HCT116 (cell line): ENCODE measurements around the gene TMCC1.

Experiments used
- ATF3 ChIP-seq: IDR thresholded peaks from 2 replicates; pipeline ENCODE4 v1.6.1; 2012
- EZH2phosphoT487 ChIP-seq: fragments of 200-600 bp; IDR thresholded peaks from 2 replicates; pipeline ENCODE4 v1.6.1; 2018; ENCODE audit warnings: antibody characterized with exemption, borderline replicate concordance
- POLR2A ChIP-seq: IDR thresholded peaks from 2 replicates; pipeline ENCODE4 v1.7.0; 2011; ENCODE audit warnings: borderline replicate concordance; ENCODE audit not compliant: insufficient read depth, insufficient read length; ENCODE audit errors: extremely low read depth
- YY1 ChIP-seq: IDR thresholded peaks from 2 replicates; pipeline ENCODE4 v1.6.1; 2011; ENCODE audit warnings: low read length, low read depth, moderate library complexity, mild to moderate bottlenecking; ENCODE audit not compliant: insufficient replicate concordance; ENCODE audit errors: extremely low read depth
- ZFX ChIP-seq: fragments of 450-650 bp; IDR thresholded peaks from 2 replicates; pipeline ENCODE4 v1.6.1; 2017
- TF ChIP-seq, protein P1 (sequence below), 3 experiments: fragments of 200-600 bp in 1 of 3; sonication (generic) in 1 of 3; IDR thresholded peaks in 2 of 3; conservative IDR thresholded peaks in 1 of 3; 2 replicates each; pipeline ENCODE4 v1.5.1; 2012 to 2017; ENCODE audit warnings: low read depth in 2 of 3, low read length in 2 of 3, antibody characterized with exemption in 1 of 3, borderline replicate concordance in 1 of 3, control low read depth in 1 of 3, mild to moderate bottlenecking in 1 of 3, mixed read lengths in 1 of 3, mixed run types in 1 of 3, moderate library complexity in 1 of 3; ENCODE audit not compliant: insufficient read depth in 1 of 3
- TF ChIP-seq, protein P2 (sequence below): IDR thresholded peaks from 2 replicates; pipeline ENCODE4 v1.6.1; 2012; ENCODE audit warnings: low read depth

- TF ChIP-seq, protein P1, sequence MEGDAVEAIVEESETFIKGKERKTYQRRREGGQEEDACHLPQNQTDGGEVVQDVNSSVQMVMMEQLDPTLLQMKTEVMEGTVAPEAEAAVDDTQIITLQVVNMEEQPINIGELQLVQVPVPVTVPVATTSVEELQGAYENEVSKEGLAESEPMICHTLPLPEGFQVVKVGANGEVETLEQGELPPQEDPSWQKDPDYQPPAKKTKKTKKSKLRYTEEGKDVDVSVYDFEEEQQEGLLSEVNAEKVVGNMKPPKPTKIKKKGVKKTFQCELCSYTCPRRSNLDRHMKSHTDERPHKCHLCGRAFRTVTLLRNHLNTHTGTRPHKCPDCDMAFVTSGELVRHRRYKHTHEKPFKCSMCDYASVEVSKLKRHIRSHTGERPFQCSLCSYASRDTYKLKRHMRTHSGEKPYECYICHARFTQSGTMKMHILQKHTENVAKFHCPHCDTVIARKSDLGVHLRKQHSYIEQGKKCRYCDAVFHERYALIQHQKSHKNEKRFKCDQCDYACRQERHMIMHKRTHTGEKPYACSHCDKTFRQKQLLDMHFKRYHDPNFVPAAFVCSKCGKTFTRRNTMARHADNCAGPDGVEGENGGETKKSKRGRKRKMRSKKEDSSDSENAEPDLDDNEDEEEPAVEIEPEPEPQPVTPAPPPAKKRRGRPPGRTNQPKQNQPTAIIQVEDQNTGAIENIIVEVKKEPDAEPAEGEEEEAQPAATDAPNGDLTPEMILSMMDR (IDR thresholded peaks at IDR 0.05 in 2 of 3, conservative IDR thresholded peaks at IDR 0.05 in 1 of 3; ENCODE audit: borderline replicate concordance in 1 of 3, insufficient read depth in 1 of 3, low read depth in 2 of 3, low read length in 2 of 3) = no peak
- TF ChIP-seq, protein P2, sequence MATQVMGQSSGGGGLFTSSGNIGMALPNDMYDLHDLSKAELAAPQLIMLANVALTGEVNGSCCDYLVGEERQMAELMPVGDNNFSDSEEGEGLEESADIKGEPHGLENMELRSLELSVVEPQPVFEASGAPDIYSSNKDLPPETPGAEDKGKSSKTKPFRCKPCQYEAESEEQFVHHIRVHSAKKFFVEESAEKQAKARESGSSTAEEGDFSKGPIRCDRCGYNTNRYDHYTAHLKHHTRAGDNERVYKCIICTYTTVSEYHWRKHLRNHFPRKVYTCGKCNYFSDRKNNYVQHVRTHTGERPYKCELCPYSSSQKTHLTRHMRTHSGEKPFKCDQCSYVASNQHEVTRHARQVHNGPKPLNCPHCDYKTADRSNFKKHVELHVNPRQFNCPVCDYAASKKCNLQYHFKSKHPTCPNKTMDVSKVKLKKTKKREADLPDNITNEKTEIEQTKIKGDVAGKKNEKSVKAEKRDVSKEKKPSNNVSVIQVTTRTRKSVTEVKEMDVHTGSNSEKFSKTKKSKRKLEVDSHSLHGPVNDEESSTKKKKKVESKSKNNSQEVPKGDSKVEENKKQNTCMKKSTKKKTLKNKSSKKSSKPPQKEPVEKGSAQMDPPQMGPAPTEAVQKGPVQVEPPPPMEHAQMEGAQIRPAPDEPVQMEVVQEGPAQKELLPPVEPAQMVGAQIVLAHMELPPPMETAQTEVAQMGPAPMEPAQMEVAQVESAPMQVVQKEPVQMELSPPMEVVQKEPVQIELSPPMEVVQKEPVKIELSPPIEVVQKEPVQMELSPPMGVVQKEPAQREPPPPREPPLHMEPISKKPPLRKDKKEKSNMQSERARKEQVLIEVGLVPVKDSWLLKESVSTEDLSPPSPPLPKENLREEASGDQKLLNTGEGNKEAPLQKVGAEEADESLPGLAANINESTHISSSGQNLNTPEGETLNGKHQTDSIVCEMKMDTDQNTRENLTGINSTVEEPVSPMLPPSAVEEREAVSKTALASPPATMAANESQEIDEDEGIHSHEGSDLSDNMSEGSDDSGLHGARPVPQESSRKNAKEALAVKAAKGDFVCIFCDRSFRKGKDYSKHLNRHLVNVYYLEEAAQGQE = no peak
- no peak for TF ChIP-seq ZFX
- TF ChIP-seq POLR2A = no peak
- no peak for TF ChIP-seq YY1
- no peak for TF ChIP-seq ATF3
- no peak for TF ChIP-seq EZH2phosphoT487
Measured at GRCh38 chr3:129878355-129878754, 15.2 kb downstream of the TMCC1 start.
